T-cell (primary cell): ENCODE results near the gene RABL2B. TPM values are rescaled to one million over a fixed set of nuclear protein-coding genes. Genes with fewer than 3 reads are reported as not detected.

ENCODE experiments used
- ATAC-seq, 4 experiments: fragments of 200-7000 bp in 3 of 4; fragments of 150-1000 bp in 1 of 4; cut with Tn5 transposase; replicated peaks in 1 of 4; 1 replicate in 3 of 4; 2 replicates in 1 of 4; pipeline ENCODE4 v1.10.0; 2021; ENCODE audit warnings: moderate library complexity in 3 of 4, mild to moderate bottlenecking in 2 of 4, moderate number of reproducible peaks in 1 of 4
- CTCF ChIA-PET, 2 donors: fragments of 300-600 bp; sonication (Branson Sonifier 250); formaldehyde crosslinking; loops; one replicate each; lab custom pipeline; 2022; ENCODE audit warnings: antibody characterized with exemption in 2 of 2; lab: Charles Lee
- POLR2A ChIA-PET, 2 donors: fragments of 300-600 bp; sonication (Branson Sonifier 250); formaldehyde crosslinking; loops; one replicate each; lab custom pipeline; 2022; ENCODE audit warnings: antibody characterized with exemption in 2 of 2; lab: Charles Lee
- DNase-seq, 35 experiments: peaks; one replicate each; pipeline versions ENCODE4 v3.0.0 to v3.0.0-alpha.2; 2013 to 2023
- H3K27ac ChIP-seq: one replicate; pipeline ENCODE4 v1.5.1; 2013; ENCODE audit warnings: low read length
- H3K27me3 ChIP-seq, 2 experiments: replicated peaks in 1 of 2; 1 replicate in 1 of 2; 2 replicates in 1 of 2; pipeline versions ENCODE4 v1.6.1 to v1.7.0; 2013; ENCODE audit warnings: low read length in 1 of 2, mixed read lengths in 1 of 2; ENCODE audit not compliant: control insufficient read depth in 2 of 2, insufficient read depth in 2 of 2; ENCODE audit errors: extremely low read depth in 1 of 2
- H3K36me3 ChIP-seq, 2 donors: 1 replicate in 1 of 2; 2 replicates in 1 of 2; pipeline versions ENCODE4 v1.6.1 to v1.7.0; 2013; ENCODE audit warnings: low read length in 1 of 2; ENCODE audit not compliant: control insufficient read depth in 2 of 2, insufficient read depth in 1 of 2; ENCODE audit errors: extremely low read depth in 1 of 2
- H3K4me1 ChIP-seq, 2 experiments: 1 replicate in 1 of 2; 2 replicates in 1 of 2; pipeline versions ENCODE4 v1.6.1 to v1.7.0; 2013; ENCODE audit warnings: low read length in 2 of 2, mixed read lengths in 1 of 2; ENCODE audit not compliant: insufficient read depth in 2 of 2, control insufficient read depth in 1 of 2; ENCODE audit errors: extremely low read depth in 1 of 2
- H3K4me3 ChIP-seq, 2 donors: 1 replicate in 1 of 2; 2 replicates in 1 of 2; pipeline versions ENCODE4 v1.5.1 to v1.7.0; 2013; ENCODE audit warnings: mild to moderate bottlenecking in 2 of 2, low read length in 1 of 2, moderate library complexity in 1 of 2; ENCODE audit not compliant: control insufficient read depth in 1 of 2; ENCODE audit errors: extremely low read depth in 1 of 2
- H3K9me3 ChIP-seq: 2 replicates; pipeline ENCODE4 v1.7.0; 2013
- H3K27ac Mint-ChIP-seq, 2 donors: one replicate each; pipeline ENCODE4 v1.8.0; 2020 to 2021; ENCODE audit warnings: mild to moderate bottlenecking in 2 of 2, mixed read lengths in 2 of 2
- H3K27me3 Mint-ChIP-seq, 2 donors: one replicate each; pipeline ENCODE4 v1.8.0; 2021 to 2022; ENCODE audit warnings: mixed read lengths in 2 of 2
- H3K36me3 Mint-ChIP-seq: one replicate; pipeline ENCODE4 v1.8.0; 2021; ENCODE audit warnings: mixed read lengths
- H3K4me1 Mint-ChIP-seq, 3 donors: one replicate each; pipeline ENCODE4 v1.8.0; 2020 to 2022; ENCODE audit warnings: mixed read lengths in 3 of 3, mild to moderate bottlenecking in 1 of 3
- H3K4me3 Mint-ChIP-seq, 3 donors: one replicate each; pipeline ENCODE4 v1.8.0; 2020 to 2022; ENCODE audit warnings: mild to moderate bottlenecking in 3 of 3, mixed read lengths in 3 of 3, moderate library complexity in 3 of 3
- H3K9me3 Mint-ChIP-seq, 3 donors: one replicate each; pipeline ENCODE4 v1.8.0; 2020 to 2022; ENCODE audit warnings: mixed read lengths in 3 of 3
- WGBS: methylation state at CpG from one replicate; pipeline ENCODE4 v1.1.5; 2013; ENCODE audit warnings: missing lambda C conversion rate; ENCODE audit not compliant: insufficient coverage; 5-methylcytosine and 5-hydroxymethylcytosine counted together
- total RNA-seq, 35 experiments: library from RNA in 6 of 35; stranded (reverse) in 6 of 35; fragments of 120-200 nt in 1 of 35; gene quantifications; one replicate each; pipeline versions ENCODE4 v1.2.1 to v1.2.4 and lab custom pipeline; 2013 to 2026

Gene RABL2B
- total RNA-seq, 5 donors from 2014 or later (not counting 1 experiment from before 2014, with no cell fraction given), result 60.3 to 70.9 (median 64.4) TPM

DNA sequence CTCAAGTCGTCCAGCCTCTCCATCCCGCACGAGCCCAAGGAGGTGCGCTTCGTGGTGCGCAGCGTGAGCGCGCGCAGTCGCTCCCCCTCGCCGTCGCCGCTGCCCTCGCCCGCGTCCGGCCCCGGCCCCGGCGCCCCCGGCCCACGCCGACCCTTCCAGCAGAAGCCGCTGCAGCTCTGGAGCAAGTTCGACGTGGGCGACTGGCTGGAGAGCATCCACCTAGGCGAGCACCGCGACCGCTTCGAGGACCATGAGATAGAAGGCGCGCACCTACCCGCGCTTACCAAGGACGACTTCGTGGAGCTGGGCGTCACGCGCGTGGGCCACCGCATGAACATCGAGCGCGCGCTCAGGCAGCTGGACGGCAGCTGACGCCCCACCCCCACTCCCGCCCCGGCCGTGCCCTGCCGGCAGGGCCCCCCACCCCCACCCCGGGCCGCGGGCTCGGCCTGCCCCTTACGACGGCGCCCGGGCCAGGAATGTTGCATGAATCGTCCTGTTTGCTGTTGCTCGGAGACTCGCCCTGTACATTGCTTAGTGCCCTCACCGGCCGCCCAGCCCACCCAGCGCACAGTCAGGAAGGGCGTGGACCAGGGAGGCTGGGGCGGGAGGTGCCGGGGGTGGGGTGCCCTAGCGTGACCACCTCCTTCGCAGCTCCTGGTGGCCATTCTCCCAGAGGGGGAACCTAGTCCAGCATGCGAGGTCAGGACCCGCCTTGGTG lies 52.3 kb downstream of the RABL2B start:
- no peaks in the 10 kb centered on the region for H3K36me3 Mint-ChIP-seq
- no peak overlapping the region for H3K4me3 Mint-ChIP-seq
- H3K9me3 Mint-ChIP-seq, result no peaks in the 10 kb centered on the region
- Histone ChIP-seq H3K4me3 (no peak overlapping the region), H3K9me3 (no peaks in the 10 kb centered on the region), H3K4me1 (peaks cover 0 to 6% of the 10 kb centered on the region in 2 experiments), H3K36me3 (no peaks in the 10 kb centered on the region), H3K27ac (no peak overlapping the region), H3K27me3 (peaks cover 0 to 32% of the 10 kb centered on the region in 2 experiments)
- no peak for ATAC-seq
- peaks cover 3 to 7% (median 4%) of the 10 kb centered on the region in 3 donors for H3K4me1 Mint-ChIP-seq
- no peak for DNase-seq
- H3K27ac Mint-ChIP-seq, result no peak overlapping the region
- ChIA-PET POLR2A (no interaction called here), CTCF (no interaction called here)
- H3K27me3 Mint-ChIP-seq, result peaks cover 0 to 1% of the 10 kb centered on the region in 2 donors
- 92% methylated on average over 45 of the region's 76 CpGs for WGBS

DNA sequence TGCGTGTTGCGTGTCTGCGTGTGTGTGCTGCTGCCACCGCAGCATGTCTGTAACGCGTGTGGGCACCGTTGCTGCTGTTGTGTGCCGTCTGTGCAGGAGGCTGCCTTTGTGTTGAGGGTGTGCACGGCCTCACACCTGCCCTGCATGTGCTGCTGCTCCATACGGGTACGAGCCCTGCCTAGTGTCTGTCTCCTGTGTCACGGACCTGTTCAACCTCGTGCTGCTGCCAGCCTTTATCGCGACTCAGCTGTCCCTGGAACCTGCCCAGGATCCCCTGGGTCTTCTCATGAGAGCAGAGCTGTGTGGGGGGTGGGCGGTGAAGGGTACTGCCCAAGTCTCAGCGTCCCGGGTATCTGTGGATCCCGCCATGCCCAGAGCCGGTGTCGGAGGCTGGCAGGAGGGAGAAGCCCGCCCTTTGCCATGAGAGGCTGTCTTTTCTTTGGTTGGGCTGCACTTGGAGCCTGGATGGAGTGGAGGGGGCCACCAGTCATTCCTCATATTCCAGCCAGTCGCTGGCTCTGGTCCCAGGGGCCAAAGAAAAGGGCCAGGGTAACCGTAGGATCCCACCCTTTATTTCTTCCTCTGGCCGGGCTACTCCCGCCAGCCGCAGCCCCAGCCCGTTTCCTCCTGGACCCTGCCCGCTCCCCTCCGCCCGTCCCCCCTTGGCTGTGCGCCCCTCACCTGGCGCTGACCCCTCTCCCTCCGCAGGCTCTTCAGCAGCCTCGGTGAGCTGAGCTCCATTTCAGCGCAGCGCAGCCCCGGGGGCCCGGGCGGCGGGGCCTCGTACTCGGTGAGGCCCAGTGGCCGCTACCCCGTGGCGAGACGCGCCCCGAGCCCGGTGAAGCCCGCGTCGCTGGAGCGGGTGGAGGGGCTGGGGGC lies 53.2 kb downstream of the RABL2B start:
- Histone ChIP-seq H3K4me3 (no peak overlapping the region), H3K9me3 (no peaks in the 10 kb centered on the region), H3K27me3 (peaks cover 0 to 32% of the 10 kb centered on the region in 2 experiments), H3K4me1 (peaks cover 0 to 6% of the 10 kb centered on the region in 2 experiments), H3K36me3 (no peaks in the 10 kb centered on the region), H3K27ac (no peak overlapping the region)
- ChIA-PET CTCF (no interaction called here), POLR2A (no interaction called here)
- no peak overlapping the region for H3K4me3 Mint-ChIP-seq
- no peaks in the 10 kb centered on the region for H3K9me3 Mint-ChIP-seq
- peaks cover 0 to 1% of the 10 kb centered on the region in 2 donors for H3K27me3 Mint-ChIP-seq
- peaks cover 3 to 7% (median 4%) of the 10 kb centered on the region in 3 donors for H3K4me1 Mint-ChIP-seq
- no peaks in the 10 kb centered on the region for H3K36me3 Mint-ChIP-seq
- 94% methylated on average over 42 of the region's 54 CpGs for WGBS
- DNase-seq (no peak), ATAC-seq (no peak)
- H3K27ac Mint-ChIP-seq, result no peak overlapping the region

DNA sequence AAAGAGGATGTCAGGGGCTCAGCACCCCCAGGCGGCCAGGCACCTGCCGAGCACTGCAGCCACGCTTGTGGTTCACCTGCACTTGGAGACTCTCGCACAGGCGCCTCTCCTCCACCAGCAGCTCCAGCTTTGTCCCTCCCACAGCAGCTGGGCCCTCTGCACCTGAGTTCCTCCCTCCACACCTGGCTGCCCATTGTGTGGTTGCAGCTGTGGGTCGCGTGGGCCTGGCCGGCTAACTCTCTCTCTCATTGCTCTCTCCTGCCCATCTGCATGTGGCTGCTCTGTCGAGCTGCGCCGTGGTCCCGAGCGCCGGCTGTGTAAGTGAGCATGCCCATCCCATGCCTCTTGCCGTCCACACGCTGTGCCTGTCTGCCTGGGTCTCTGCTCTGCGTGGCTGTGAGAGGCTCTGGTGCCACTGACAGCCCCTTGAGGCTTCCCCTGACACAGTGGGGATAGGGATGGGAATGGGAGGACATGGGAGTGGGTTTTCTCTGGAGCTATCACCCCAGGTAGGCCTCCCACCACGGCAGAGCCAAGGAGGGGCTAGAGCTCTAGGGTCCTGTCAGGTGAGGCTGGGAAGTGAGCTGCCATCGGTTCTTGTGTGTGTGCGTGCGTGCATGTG lies 53.9 kb downstream of the RABL2B start:
- 89% methylated on average over 16 of the region's 21 CpGs for WGBS
- DNase-seq, result no peak
- H3K27ac ChIP-seq, result no peak overlapping the region
- H3K9me3 ChIP-seq, result no peaks in the 10 kb centered on the region
- H3K4me3 ChIP-seq, result no peak overlapping the region
- H3K27me3 Mint-ChIP-seq, result peaks cover 0 to 1% of the 10 kb centered on the region in 2 donors
- no peaks in the 10 kb centered on the region for H3K9me3 Mint-ChIP-seq
- H3K27me3 ChIP-seq, result peaks cover 0 to 30% of the 10 kb centered on the region in 2 experiments
- peaks cover 3 to 7% (median 4%) of the 10 kb centered on the region in 3 donors for H3K4me1 Mint-ChIP-seq
- H3K36me3 Mint-ChIP-seq, result no peaks in the 10 kb centered on the region
- H3K4me3 Mint-ChIP-seq, result no peak overlapping the region
- H3K36me3 ChIP-seq, result no peaks in the 10 kb centered on the region
- POLR2A ChIA-PET, result interaction anchor here in 1 of 2 donors (0.9 kb wide), 1 partner anchor 93 kb away, joined by 4 read pairs; no protein-coding TSS in a partner anchor
- H3K27ac Mint-ChIP-seq, result no peak overlapping the region
- ATAC-seq, result no peak
- CTCF ChIA-PET, result no interaction called here
- peaks cover 0 to 6% of the 10 kb centered on the region in 2 experiments for H3K4me1 ChIP-seq

DNA sequence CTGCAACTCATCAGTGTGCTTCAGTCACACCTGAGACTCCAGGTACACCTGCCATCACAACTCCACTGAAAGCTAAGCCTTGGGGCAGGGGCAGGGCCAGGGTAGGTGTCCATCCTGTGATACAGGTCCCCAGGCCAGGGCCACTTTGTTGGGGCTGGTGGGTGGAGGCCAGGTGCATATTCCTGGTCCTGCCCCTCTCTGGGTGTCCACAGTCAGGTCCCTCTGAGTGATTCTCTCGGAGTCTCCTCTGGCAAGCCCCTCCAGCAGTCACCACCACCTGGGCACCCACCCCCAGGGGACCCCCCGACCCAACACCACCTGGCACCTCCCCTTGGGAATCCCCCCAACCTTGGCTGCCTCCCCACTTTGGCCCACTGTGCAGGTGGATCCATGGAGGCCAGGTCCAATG lies 54.9 kb downstream of the RABL2B start:
- Histone ChIP-seq H3K4me1 (peaks cover 0 to 6% of the 10 kb centered on the region in 2 experiments), H3K27me3 (peaks cover 0 to 30% of the 10 kb centered on the region in 2 experiments), H3K36me3 (no peaks in the 10 kb centered on the region), H3K9me3 (no peaks in the 10 kb centered on the region), H3K27ac (no peak overlapping the region), H3K4me3 (no peak overlapping the region)
- Mint-ChIP-seq H3K27me3 (peaks cover 0 to 1% of the 10 kb centered on the region in 2 donors), H3K4me3 (no peak overlapping the region), H3K4me1 (peaks cover 3 to 5% (median 4%) of the 10 kb centered on the region in 3 donors), H3K27ac (no peak overlapping the region), H3K9me3 (no peaks in the 10 kb centered on the region), H3K36me3 (no peaks in the 10 kb centered on the region)
- DNase-seq, result no peak
- CTCF ChIA-PET, result no interaction called here
- ATAC-seq, result no peak
- WGBS, result no CpG with 5 or more reads among the region's 2 CpGs
- POLR2A ChIA-PET, result interaction anchor here in 1 of 2 donors (0.9 kb wide), 1 partner anchor 92 kb away, joined by 4 read pairs; no protein-coding TSS in a partner anchor

DNA sequence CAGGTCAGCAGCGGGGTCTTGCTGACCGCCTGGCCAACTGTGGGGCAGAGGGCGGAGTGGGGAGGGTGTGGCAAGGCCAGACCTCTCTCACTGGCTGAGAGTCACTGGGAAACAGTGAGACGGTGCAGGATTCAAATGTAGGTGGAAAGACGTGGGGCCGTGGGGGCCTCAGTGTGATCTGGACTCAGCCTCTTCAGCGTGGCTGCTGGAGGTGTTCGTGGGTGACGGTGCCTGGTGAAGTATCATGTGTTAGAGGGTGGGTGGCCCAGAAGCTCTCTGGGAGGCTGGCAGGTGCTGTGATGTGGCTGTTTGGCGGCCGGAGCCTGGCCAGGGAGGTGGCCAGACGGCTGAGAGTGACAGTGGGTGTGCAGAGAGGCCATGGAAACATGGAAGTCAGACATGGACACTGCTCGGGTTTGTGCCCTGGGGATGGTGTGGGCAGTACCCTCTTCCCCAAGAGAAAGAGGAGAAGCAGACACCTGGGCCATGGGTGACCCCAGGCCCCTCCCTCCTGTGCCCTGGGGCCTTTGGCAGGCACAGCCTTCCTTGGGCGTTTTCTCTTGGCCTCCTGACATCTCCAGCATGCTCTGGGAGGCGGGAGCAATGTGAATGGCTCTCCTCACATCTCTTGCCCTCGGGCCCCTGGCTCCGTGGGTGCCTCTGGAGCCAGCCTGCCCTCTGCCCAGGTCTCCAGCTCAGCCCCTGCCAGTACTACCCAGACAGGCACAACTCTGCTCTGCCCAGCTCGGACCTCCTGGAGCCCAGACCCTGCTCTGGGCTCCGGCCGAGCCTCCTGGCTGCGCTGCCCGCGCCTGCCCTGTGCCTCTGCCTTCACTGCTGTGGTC lies 55.5 kb downstream of the RABL2B start:
- Mint-ChIP-seq H3K27ac (no peak overlapping the region), H3K9me3 (no peaks in the 10 kb centered on the region), H3K36me3 (no peaks in the 10 kb centered on the region), H3K4me3 (no peak overlapping the region), H3K27me3 (peaks cover 0 to 1% of the 10 kb centered on the region in 2 donors), H3K4me1 (peaks cover 3 to 5% (median 3%) of the 10 kb centered on the region in 3 donors)
- Histone ChIP-seq H3K36me3 (no peaks in the 10 kb centered on the region), H3K4me3 (no peak overlapping the region), H3K27me3 (peaks cover 0 to 32% of the 10 kb centered on the region in 2 experiments), H3K27ac (no peak overlapping the region), H3K9me3 (no peaks in the 10 kb centered on the region), H3K4me1 (peaks cover 0 to 6% of the 10 kb centered on the region in 2 experiments)
- DNase-seq, result no peak
- WGBS, result 81% methylated on average over 22 of the region's 23 CpGs
- ChIA-PET POLR2A (no interaction called here), CTCF (no interaction called here)
- ATAC-seq, result no peak
